Measurements from ENCODE around the gene RPP25.

Gene RPP25

DNA sequence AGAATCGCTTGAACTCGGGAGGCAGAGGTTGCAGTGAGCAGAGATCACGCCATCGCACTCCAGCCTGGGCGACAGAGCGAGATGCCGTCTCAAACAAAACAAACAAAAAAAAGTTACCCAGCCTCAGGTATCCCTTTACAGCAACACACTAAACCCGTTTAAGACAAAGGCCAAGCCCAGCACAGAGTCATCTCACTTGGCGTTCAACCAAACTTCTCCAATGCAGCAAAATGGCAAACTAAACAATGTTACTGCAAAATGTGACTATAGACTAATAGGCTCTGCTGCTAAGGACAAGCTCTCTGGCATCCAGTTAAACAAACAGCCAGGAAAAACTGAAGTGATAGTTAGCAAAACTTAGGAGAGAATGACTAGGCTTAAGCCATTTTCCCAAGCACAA is 43.5 kb downstream of the RPP25 start:
- no peak for DNase-seq

DNA sequence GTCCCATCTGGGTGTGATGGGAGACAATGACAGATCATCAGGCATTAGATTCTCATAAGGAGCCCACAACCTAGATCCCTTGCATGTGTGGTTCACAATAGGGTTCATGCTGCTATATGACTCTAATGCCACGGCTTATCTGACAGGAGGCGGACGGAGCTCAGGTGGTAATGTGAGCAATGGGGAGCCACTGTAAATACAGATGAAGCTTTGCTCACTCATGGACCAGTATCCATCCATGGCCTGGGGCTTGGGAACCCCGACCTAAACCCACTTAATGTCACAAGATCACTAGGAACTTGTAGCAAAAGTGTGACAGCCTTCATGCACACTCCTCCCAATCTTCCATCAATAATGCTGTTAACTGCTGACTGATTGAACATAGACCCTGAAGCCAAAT is 47.9 kb downstream of the RPP25 start:
- DNase-seq = no peak

DNA sequence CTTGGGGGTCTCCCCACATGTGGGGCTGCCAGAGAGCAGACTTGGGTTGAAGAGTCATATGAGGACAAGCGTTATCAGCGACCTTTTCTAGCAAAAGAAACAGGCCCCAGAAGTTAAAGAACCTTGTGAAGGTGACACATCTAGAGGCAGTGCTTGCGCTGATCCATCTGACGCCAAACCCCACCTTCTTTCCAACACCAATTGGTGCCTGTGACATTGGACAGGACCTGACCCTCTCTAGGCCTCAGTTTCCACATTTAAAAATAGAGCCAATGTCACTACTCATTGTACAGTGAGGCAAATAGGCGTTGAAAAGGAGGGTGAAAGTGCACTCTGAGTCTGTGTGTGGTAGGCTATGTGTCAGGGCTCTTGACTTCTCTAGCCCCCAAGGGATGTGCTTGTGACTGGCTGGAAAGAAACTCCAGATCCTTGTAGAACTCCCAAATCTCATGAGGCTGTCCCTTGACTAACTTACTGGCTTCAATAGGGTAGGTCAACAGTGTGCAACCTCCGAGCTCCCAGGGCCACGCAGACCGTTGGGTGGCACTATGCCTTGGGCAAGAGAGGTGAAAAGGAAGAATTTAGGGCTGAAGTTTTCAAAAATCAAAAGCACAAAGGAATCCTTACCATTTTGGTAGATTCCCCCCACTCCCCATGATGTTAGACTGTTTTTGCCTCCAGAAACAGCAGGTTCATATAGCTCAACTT is 49.3 kb downstream of the RPP25 start:
- DNase-seq = no peak

- DNase-seq = peak; percentile 60
Measured at GRCh38 chr15:74906450-74907162, 50.0 kb downstream of the RPP25 start, which contains the start of gene FAM219B. Gene FAM219B, minus strand, starts transcription at chr15:74906851. Its CDS starts 51 bp downstream, at chr15:74906800.

DNA sequence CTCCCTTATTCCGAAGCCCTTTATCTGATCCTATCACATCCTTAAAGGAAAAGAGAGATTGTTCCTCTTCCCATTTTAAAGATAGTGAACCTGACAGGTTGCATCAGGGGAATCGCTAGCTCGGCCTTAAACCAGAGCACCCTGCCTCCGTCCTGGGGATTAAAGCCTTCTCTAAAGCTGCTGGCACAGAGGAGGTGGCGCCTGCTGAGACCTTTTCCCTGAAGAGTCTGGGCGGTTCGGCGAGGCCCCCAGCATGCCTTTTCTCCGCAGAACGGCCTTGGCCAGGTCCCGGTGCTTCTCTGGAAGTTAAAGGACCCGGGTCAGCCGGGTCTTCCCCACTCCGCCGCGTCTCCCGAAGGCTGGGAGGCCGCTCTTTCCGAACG is 50.5 kb downstream of the RPP25 start:
- DNase-seq = no peak

Data from NCI-H1436 (cell line).